HPDE6-E6E7 (cell line): Measurements from ENCODE around the gene TMEM135.

Experiments
- DNase-seq: peaks from one replicate; pipeline ENCODE4 v3.0.0; 2011; ENCODE audit warnings: missing footprints; ENCODE audit errors: extremely low spot score

Gene TMEM135

GRCh38 chr11:87301785-87302540 is 264.2 kb downstream of the TMEM135 start:
- DNase-seq, result no peak

- no peak for DNase-seq
These were observed 266.7 kb downstream of the TMEM135 start for GRCh38 chr11:87304412-87304811.

GRCh38 chr11:87306262-87306851 is 268.6 kb downstream of the TMEM135 start:
- DNase-seq, result no peak

GRCh38 chr11:87307101-87307500 is 269.4 kb downstream of the TMEM135 start:
- DNase-seq, result no peak

GRCh38 chr11:87315229-87315628 is 277.5 kb downstream of the TMEM135 start:
- DNase-seq, result no peak

GRCh38 chr11:87316491-87316890 is 278.8 kb downstream of the TMEM135 start:
- no peak for DNase-seq

GRCh38 chr11:87317441-87317840 is 279.7 kb downstream of the TMEM135 start:
- DNase-seq, result no peak

GRCh38 chr11:87320123-87320522 is 282.4 kb downstream of the TMEM135 start:
- no peak for DNase-seq

GRCh38 chr11:87322568-87322967 is 284.8 kb downstream of the TMEM135 start:
- DNase-seq, result no peak

GRCh38 chr11:87323899-87324298 is 286.2 kb downstream of the TMEM135 start:
- DNase-seq, result no peak

GRCh38 chr11:87324817-87325489 is 287.2 kb downstream of the TMEM135 start:
- no peak for DNase-seq

- no peak for DNase-seq
These were observed 287.7 kb downstream of the TMEM135 start for GRCh38 chr11:87325490-87325872.

- DNase-seq, result no peak
These were observed 288.9 kb downstream of the TMEM135 start for GRCh38 chr11:87326594-87326993.

GRCh38 chr11:87329172-87329571 is 291.4 kb downstream of the TMEM135 start:
- no peak for DNase-seq

GRCh38 chr11:87330187-87330601 is 292.5 kb downstream of the TMEM135 start:
- no peak for DNase-seq

GRCh38 chr11:87331273-87331672 is 293.5 kb downstream of the TMEM135 start:
- no peak for DNase-seq

GRCh38 chr11:87338046-87338639 is 300.4 kb downstream of the TMEM135 start:
- DNase-seq, result no peak

GRCh38 chr11:87339416-87339815 is 301.7 kb downstream of the TMEM135 start:
- no peak for DNase-seq

- no peak for DNase-seq
These were observed 309.7 kb downstream of the TMEM135 start for GRCh38 chr11:87347441-87347840.

- DNase-seq, result no peak
These were observed 310.1 kb downstream of the TMEM135 start for GRCh38 chr11:87347854-87348253.

GRCh38 chr11:87351676-87352075 is 313.9 kb downstream of the TMEM135 start:
- DNase-seq, result no peak
